Mesodermal cell (in vitro differentiated cells): Measurements from ENCODE around the gene PCCB. TPM values are rescaled to one million over a fixed set of nuclear protein-coding genes. Genes with fewer than 3 reads are reported as not detected.
"Not testable (repeated sequence)": the region's sequence is repeated elsewhere in the genome, so short reads cannot be mapped to it uniquely, and the experiment has no call there.

Source experiments
- H3K27ac ChIP-seq: 2 replicates; pipeline ENCODE4 v1.7.0; 2013; ENCODE audit warnings: mild to moderate bottlenecking, low read depth, low read length, moderate library complexity; ENCODE audit not compliant: severe bottlenecking
- H3K36me3 ChIP-seq: 2 replicates; pipeline ENCODE4 v1.7.1; 2013; ENCODE audit warnings: mild to moderate bottlenecking, low read length, moderate library complexity; ENCODE audit not compliant: control insufficient read depth, insufficient read depth
- H3K4me1 ChIP-seq: one replicate; pipeline ENCODE4 v1.7.1; 2013; ENCODE audit warnings: mild to moderate bottlenecking, low read length; ENCODE audit not compliant: insufficient read depth, control insufficient read depth, poor library complexity, severe bottlenecking
- H3K4me3 ChIP-seq: 2 replicates; pipeline ENCODE4 v1.7.0; 2013; ENCODE audit warnings: low read length, control low read depth, mild to moderate bottlenecking; ENCODE audit not compliant: insufficient read depth, poor library complexity, severe bottlenecking; ENCODE audit errors: extremely low read depth
- H3K9me3 ChIP-seq: 2 replicates; pipeline ENCODE4 v1.7.1; 2013; ENCODE audit warnings: mild to moderate bottlenecking, low read length, moderate library complexity; ENCODE audit not compliant: control insufficient read depth
- WGBS, 2 experiments: methylation state at CpG; one replicate each; pipeline ENCODE4 v1.1.5; 2013; ENCODE audit warnings: missing lambda C conversion rate in 2 of 2; ENCODE audit not compliant: insufficient coverage in 2 of 2; 5-methylcytosine and 5-hydroxymethylcytosine counted together
- polyA plus RNA-seq, 2 experiments: library from polyadenylated mRNA; stranded (reverse); fragments of 50-300 nt; gene quantifications; one replicate each; pipeline ENCODE4 v1.2.3, GENCODE V29; 2013

PCCB gene
- 44.4 TPM for polyA plus RNA-seq (2013, experiment 1 of 2)
- polyA plus RNA-seq (2013, experiment 2 of 2): 40.6 TPM

DNA sequence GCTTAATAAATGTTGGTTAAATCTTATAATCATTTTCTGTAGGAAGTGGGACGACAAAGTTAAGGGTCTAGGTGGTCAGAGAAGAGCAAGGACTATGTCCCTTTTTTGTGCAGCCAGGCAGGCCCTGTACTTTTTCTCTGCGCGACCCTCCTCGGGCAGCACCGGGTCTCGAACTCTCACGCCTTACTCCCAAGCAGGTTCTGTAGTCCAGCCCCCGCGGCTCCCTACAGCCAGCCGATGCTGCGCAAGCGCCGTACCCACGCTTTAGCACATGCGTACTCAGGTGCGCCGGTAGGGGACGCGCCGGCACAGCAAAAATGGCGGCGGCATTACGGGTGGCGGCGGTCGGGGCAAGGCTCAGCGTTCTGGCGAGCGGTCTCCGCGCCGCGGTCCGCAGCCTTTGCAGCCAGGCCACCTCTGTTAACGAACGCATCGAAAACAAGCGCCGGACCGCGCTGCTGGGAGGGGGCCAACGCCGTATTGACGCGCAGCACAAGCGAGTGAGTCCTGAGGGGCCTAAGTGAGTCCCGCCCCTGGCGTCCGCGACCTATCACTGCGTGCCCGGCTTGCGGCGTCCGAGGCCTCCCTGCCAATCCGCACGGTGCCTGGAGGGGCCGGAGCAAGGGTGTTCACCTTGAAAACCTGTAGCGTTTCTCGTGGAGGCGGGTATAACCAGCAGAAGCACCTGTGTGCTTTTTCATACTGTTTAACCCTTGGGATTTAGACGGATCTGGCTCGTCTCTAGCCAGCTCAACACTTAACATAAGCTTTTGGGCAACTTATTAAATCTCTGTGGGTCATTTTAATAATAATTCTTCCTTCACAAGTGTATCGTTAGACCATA lies at the start of gene PCCB:
TSS of gene PCCB (plus strand) at position 282 of the 844 bp plus-strand sequence. CDS start at position 318, 36 bp downstream.
- Histone ChIP-seq H3K4me1 (peaks cover 5% of the 10 kb centered on the region), H3K36me3 (no peaks in the 10 kb centered on the region), H3K9me3 (no peaks in the 10 kb centered on the region), H3K4me3 (peak within 1 kb of the TSS; percentile 64), H3K27ac (peak within 1 kb of the TSS; percentile 98)
- 1% methylated on average over 49 to 55 of the region's 64 CpGs for WGBS, 2 experiments

DNA sequence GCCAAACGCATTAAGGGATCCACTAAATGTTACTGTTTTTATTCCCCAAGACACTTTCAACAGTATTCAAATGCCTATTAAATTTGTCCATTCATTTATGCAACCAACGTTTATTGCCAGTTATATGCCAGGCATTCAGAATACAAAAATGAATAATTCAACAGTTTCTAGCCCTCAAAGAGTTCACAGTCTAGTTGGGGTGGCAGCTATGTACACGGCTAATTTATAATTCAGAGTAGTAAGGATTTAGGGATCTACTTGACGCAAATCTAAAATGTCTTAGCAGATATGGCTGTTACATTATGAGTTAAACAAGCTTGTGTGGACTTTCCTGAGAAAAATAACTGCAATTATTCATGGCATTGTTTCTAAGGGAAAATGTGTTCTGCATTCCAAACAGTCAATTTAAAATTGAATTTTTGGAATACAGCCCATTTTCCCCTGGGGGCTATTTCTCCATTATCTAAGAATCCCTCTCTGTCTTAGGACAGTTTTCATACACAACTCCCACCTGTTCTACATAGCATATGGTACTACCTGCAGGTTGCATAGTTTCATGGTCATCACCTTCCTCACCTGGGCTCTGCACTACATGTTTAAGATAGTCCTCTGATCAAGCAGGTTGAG lies 42.5 kb upstream of the PCCB start:
- Histone ChIP-seq H3K4me1 (peaks cover 9% of the 10 kb centered on the region), H3K4me3 (no peak overlapping the region), H3K36me3 (no peaks in the 10 kb centered on the region), H3K27ac (no peak overlapping the region), H3K9me3 (no peaks in the 10 kb centered on the region)
- WGBS, 2 experiments: 86 to 97% methylated on average over 3 to 4 of the region's 4 CpGs

DNA sequence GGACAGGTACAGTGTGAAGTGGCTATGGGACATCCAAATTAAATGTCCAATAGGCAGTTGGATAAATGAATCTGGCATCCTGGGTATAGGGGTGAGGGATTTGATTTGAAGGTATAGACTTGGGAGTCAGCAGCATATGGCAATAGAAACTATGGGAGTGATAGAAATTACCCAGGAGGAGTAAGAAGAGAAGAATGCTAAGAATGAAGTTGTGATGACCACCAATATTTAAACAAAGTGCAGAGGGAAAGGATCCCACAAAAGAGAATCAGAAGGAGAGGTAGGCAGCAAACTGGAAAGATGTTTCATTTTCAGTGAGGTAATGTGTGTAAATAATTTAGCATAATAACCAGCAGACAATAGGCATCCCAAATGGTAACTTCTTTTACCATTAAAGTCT lies 40.2 kb upstream of the PCCB start:
- Histone ChIP-seq H3K4me3 (no peak overlapping the region), H3K27ac (no peak overlapping the region), H3K9me3 (no peaks in the 10 kb centered on the region), H3K4me1 (peaks cover 9% of the 10 kb centered on the region), H3K36me3 (no peaks in the 10 kb centered on the region)

DNA sequence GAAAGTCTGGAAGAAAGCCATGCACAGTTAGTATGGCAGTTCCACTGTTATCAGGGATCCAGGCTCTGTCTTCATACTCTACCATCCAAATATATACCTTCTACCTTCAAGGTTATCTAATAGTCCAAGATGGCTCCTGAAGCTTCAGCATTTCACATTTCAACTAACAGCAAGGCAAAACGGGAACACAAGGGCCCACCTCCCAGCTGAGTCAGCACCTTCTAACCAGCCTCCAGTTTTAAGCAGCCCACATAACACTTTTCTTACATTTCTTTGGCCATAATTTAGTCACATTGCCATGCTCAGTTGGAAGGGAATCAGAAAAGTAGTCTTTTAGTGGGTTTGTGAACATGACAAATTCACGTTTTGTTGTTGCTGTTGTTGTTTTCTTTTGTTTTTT lies 38.6 kb upstream of the PCCB start:
- WGBS, 2 experiments: 86 to 88% methylated on average over 2 of the region's 2 CpGs
- peaks cover 9% of the 10 kb centered on the region for H3K4me1 ChIP-seq
- no peaks in the 10 kb centered on the region for H3K36me3 ChIP-seq
- no peak overlapping the region for H3K27ac ChIP-seq
- H3K9me3 ChIP-seq: no peaks in the 10 kb centered on the region
- no peak overlapping the region for H3K4me3 ChIP-seq

DNA sequence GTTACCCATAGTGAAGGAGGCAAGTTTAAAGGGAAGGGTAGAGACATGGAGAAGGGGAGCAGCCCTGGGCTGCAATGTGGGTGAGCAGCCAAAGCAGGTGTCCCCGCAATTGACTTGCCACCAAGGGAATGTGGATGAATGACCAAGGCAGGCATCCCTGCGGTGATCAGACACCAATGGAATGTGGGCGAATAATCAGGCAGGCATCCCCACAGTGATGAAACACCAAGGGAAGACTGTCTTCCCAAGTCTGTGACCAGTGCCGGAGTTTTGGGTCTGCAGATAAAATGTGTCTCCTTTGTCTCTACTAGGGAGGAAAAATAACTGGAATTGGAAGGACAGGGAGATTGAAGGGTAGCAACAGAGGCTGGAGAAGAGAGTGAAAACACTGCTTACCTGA lies 27.4 kb upstream of the PCCB start:
- not testable (repeated sequence) for H3K9me3 ChIP-seq, H3K4me1 ChIP-seq, H3K36me3 ChIP-seq, H3K4me3 ChIP-seq, H3K27ac ChIP-seq
- WGBS, 2 experiments: 96 to 100% methylated on average over 3 to 4 of the region's 4 CpGs

DNA sequence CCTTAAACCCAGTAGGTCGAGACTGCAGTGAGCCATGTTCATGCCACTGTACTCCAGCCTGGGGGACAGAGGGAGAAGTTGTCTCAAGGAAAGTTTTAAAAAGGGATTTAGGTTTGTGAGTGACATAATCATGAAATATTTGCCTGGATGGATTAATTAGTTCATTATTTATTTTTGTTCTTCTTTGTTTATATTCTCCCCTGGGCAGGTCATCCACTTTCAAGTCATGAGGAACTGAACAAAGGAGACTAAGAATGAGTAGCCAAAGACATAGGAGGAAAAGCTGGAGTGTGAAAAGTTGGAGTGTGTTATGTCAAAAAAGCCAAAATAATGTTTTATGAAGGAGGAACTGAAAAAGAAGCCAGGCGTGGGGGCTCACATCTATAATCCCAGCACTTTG lies 17.7 kb upstream of the PCCB start:
- no peak overlapping the region for H3K27ac ChIP-seq
- no peaks in the 10 kb centered on the region for H3K9me3 ChIP-seq
- H3K36me3 ChIP-seq: no peaks in the 10 kb centered on the region
- WGBS, 2 experiments: 94 to 95% methylated on average over 2 of the region's 2 CpGs
- no peak overlapping the region for H3K4me3 ChIP-seq
- no peaks in the 10 kb centered on the region for H3K4me1 ChIP-seq

DNA sequence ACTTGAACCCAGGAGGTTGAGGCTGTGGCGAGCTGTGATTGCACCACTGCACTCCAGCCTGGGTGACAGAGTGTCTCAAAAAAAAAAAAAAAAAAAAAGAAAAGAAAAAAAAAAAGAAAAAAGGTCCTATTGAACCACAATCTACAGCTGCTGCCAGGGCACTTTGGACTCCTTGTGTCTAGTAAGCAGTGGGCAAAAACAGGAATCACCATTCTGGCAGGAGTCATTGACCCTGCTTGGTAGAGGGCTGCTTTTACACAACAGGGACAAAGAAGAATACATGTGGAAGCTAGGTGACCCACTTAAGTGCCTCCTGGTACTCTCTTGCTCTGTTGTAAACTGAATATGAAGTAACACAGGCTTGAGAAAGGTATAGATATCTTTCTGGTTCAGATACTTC lies 14.6 kb upstream of the PCCB start:
- H3K4me1 ChIP-seq: no peaks in the 10 kb centered on the region
- no peak overlapping the region for H3K27ac ChIP-seq
- 100% methylated on average over 1 of the region's 1 CpG; no CpG with 5 or more reads in 1 of the 2 experiments for WGBS, 2 experiments
- H3K36me3 ChIP-seq: no peaks in the 10 kb centered on the region
- no peaks in the 10 kb centered on the region for H3K9me3 ChIP-seq
- H3K4me3 ChIP-seq: no peak overlapping the region

DNA sequence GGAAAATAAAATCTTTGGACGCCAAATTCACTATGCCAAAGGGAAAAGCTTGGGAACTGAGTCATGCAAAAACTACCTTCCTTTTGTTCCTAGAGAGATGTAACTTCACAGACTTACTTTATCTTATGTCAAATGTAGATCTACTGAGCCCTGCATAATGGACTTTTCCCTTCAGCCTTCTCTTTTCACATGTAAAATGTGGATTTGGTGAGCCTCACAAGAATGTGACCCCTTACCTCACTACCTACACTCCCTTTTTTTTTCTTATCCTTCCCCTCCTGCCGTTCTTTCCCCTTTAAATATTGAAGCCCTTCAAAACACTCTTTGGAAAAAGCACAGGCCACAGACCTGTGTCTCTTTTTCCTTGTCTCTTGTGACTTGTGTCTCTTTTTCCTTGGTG lies 14.0 kb upstream of the PCCB start:
- H3K4me1 ChIP-seq: no peaks in the 10 kb centered on the region
- no peaks in the 10 kb centered on the region for H3K9me3 ChIP-seq
- 40 to 58% methylated on average over 1 of the region's 2 CpGs for WGBS, 2 experiments
- H3K27ac ChIP-seq: no peak overlapping the region
- no peaks in the 10 kb centered on the region for H3K36me3 ChIP-seq
- no peak overlapping the region for H3K4me3 ChIP-seq

DNA sequence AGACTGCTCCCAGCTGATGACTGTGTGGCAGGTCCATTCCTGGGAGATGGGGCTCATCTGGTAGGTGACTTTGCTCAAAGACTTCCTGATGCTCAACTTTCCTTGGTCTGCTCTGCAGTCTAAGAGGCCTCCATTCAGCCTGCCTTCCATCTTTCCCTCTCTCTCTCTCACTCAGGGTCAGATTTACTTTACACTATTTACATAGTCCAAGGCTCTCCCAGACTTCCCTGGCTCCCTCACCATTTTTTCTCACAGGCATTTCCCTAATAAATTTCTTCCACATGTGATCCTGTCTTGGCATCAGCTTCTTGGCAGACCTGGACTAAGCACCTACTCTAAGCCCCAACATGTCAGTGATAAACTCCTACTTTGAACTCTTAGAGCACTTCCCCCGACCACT lies 13.0 kb upstream of the PCCB start:
- WGBS, 2 experiments: no CpG with 5 or more reads among the region's 1 CpG
- H3K9me3 ChIP-seq: no peaks in the 10 kb centered on the region
- H3K4me3 ChIP-seq: no peak overlapping the region
- H3K36me3 ChIP-seq: no peaks in the 10 kb centered on the region
- H3K4me1 ChIP-seq: no peaks in the 10 kb centered on the region
- no peak overlapping the region for H3K27ac ChIP-seq

DNA sequence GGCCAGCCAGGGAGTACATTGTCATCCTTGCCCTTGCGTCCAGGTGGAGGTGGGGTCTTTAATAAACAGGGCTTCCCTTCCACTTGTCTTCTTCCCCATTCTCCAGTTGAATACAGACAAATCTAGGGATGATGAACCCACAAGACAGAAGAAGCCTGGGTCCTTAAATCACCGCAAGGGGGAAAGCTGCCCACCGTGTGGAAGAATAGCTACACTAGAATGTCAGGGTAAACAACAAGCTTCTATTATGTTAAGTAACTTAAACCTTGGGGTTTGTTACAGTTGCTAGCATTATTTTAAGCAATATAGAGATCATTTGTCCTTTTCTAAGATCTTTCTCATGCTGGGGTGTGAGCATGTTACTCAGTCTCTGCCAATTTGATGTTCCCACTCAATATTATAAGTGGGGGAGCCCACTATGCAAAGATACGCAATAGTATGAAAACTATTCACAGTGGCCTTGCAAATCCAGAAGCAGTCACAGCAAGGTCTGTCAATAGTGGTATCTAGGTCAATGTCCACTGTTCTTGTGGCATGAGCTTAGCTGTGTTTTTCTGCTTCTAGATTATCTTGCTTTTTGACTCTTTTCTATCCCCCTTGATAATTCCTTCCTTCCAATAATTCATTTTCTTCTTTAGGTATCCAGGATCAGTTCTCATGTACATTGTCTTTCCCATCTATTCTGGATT lies 12.0 kb upstream of the PCCB start:
- no peaks in the 10 kb centered on the region for H3K36me3 ChIP-seq
- no peaks in the 10 kb centered on the region for H3K9me3 ChIP-seq
- no peak overlapping the region for H3K4me3 ChIP-seq
- 100% methylated on average over 1 of the region's 4 CpGs for WGBS, 2 experiments
- no peaks in the 10 kb centered on the region for H3K4me1 ChIP-seq
- no peak overlapping the region for H3K27ac ChIP-seq
